Measurements from ENCODE around the gene KRTAP2-3.

KRTAP2-3 gene

GRCh38 chr17:41026715-41027471 lies 33.0 kb downstream of the KRTAP2-3 start, which contains the start of gene KRTAP1-5:
KRTAP1-5 (minus strand) TSS chr17:41027208; CDS start chr17:41027155, 53 bp downstream.
- DNase-seq, result no peak

GRCh38 chr17:41024697-41025096 lies 35.2 kb downstream of the KRTAP2-3 start:
- DNase-seq, result no peak

GRCh38 chr17:41020336-41020735 lies 39.6 kb downstream of the KRTAP2-3 start:
- no peak for DNase-seq

GRCh38 chr17:41019415-41019814 lies 40.5 kb downstream of the KRTAP2-3 start:
- DNase-seq, result no peak

- no peak for DNase-seq
Measured at GRCh38 chr17:41018541-41018940, 41.4 kb downstream of the KRTAP2-3 start.

- DNase-seq, result no peak
Measured at GRCh38 chr17:41016578-41017215, 43.2 kb downstream of the KRTAP2-3 start.

GRCh38 chr17:41015454-41015853 lies 44.5 kb downstream of the KRTAP2-3 start:
- DNase-seq, result no peak

GRCh38 chr17:41013606-41014005 lies 46.3 kb downstream of the KRTAP2-3 start:
- DNase-seq, result no peak

- DNase-seq, result no peak
Measured at GRCh38 chr17:41013181-41013580, 46.7 kb downstream of the KRTAP2-3 start.

- no peak for DNase-seq
Measured at GRCh38 chr17:41012326-41013120, 47.4 kb downstream of the KRTAP2-3 start.

- DNase-seq, result no peak
Measured at GRCh38 chr17:41010441-41010840, 49.5 kb downstream of the KRTAP2-3 start.

GRCh38 chr17:41009936-41010335 lies 50.0 kb downstream of the KRTAP2-3 start:
- no peak for DNase-seq

- DNase-seq, result no peak
Measured at GRCh38 chr17:41009301-41009760, 50.6 kb downstream of the KRTAP2-3 start.

Measured in SHP77 treated with DMSO at 0.1 percent for 48 hours (cell line).